LNCAP (cell line): ENCODE data around the gene HOXA6.

Experiments
- CTCF ChIP-seq: fragments of 450-650 bp; IDR thresholded peaks from 2 replicates; pipeline ENCODE4 v1.5.1; 2017; ENCODE audit warnings: mild to moderate bottlenecking

Gene HOXA6

DNA sequence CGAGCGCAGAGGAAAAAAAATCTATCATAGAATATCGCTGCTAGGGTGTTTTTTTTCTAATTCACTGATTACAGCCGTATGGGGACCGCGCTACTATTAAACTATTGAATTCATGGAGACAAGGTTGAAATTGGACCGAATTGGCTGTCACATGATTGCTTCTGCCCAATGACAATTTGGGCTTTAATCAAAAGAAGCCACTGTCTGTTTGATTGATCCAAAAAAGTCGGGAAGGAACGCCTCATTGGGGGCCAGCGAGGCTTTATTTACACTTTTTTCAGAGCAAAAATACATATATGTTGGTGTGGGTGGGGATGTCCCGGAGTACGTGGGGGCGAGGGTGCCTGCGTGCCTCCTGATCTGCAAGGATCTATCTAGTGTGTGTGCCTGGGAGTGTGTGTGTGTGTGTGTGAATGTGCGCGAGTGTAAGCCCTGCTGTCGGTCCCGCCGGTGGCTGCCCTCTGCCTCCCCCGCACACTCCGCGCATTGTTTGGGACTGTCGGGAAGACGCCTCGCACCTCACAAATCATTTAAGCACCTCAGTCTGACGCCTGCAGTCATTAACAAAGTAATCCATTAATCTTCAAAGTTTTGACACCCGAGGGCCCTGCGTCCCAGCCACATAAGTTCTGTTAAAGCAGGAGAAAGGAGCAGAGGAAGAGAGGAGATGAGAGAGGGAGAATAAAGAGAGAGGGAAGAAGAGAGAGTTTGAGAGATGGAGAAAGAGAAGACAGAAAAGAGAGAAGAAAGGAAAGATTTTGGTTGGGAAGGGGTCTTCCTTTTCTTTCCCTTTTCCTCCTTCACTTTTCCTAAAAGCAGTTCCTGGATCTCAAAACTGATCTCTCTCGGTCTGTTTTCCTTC is 44.8 kb downstream of the HOXA6 start, which contains the start of gene HOXA2:
Gene HOXA2 (minus strand): TSS at position 103 of the 862 bp plus-strand sequence. CDS start 183 bp downstream, outside the sequence.
- TF ChIP-seq CTCF = no peak

- TF ChIP-seq CTCF = no peak
Measured at GRCh38 chr7:27101957-27102580, 45.5 kb downstream of the HOXA6 start.

- TF ChIP-seq CTCF = no peak
Measured at GRCh38 chr7:27101171-27101956, 46.2 kb downstream of the HOXA6 start.

DNA sequence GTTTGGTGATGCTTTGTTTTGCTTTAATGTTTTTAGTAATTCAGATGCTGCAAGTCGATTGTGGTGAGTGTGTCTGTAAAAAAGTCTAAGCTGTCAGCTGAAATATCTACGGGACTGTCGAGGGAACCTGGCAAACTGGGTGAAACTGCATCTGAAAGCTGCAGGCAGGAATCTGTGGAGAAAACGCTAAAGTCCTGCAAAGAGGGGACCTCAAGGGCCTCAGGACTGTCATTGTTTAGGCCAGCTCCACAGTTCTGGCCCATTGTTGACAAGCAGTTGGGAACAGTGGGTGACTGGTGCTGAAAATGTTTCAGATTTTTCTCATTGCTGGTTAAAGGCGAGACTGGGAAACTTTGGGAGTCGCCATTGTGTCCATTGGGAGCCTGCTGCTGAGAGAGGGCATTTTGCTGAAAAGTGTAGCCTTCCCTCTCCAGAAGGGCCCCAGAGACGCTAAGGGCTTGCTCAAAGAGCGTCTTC is 46.8 kb downstream of the HOXA6 start:
- TF ChIP-seq CTCF = no peak

- TF ChIP-seq CTCF = no peak
Measured at GRCh38 chr7:27099453-27100370, 47.9 kb downstream of the HOXA6 start.

- no peak for TF ChIP-seq CTCF
Measured at GRCh38 chr7:27098578-27099451, 48.8 kb downstream of the HOXA6 start.
